Activated CD4-positive, alpha-beta T cell treated with anti-CD3 and anti-CD28 coated beads, Interleukin-2, amount 10 ng/mL, durations not matched to agents 7 days and 5 days (primary cell): ENCODE measurements around the gene FDX2. TPM values are rescaled to one million over a fixed set of nuclear protein-coding genes. Genes with fewer than 3 reads are reported as not detected.
"Not testable (repeated sequence)": the region's sequence is repeated elsewhere in the genome, so short reads cannot be mapped to it uniquely, and the experiment has no call there.

Experiments used
- CTCF ChIA-PET: fragments of 350-600 bp; sonication (Branson Sonifier 250); formaldehyde crosslinking; loops from one replicate; lab custom pipeline; 2021; ENCODE audit warnings: antibody characterized with exemption; lab: Charles Lee
- POLR2A ChIA-PET: fragments of 350-600 bp; sonication (Branson Sonifier 250); formaldehyde crosslinking; loops from one replicate; lab custom pipeline; 2021; ENCODE audit warnings: antibody characterized with exemption; lab: Charles Lee
- DNase-seq: peaks from one replicate; pipeline ENCODE4 v3.0.0-alpha.2; 2020
- H3K27ac Mint-ChIP-seq: one replicate; pipeline ENCODE4 v1.8.0; 2021; ENCODE audit warnings: mild to moderate bottlenecking, moderate library complexity, mixed read lengths
- H3K27me3 Mint-ChIP-seq: one replicate; pipeline ENCODE4 v1.8.0; 2021; ENCODE audit warnings: mixed read lengths
- H3K36me3 Mint-ChIP-seq: one replicate; pipeline ENCODE4 v1.8.0; 2021; ENCODE audit warnings: low read depth, mixed read lengths
- H3K4me1 Mint-ChIP-seq: one replicate; pipeline ENCODE4 v1.8.0; 2021; ENCODE audit warnings: mixed read lengths
- H3K4me3 Mint-ChIP-seq: one replicate; pipeline ENCODE4 v1.8.0; 2021; ENCODE audit warnings: mild to moderate bottlenecking, moderate library complexity, mixed read lengths
- H3K9me3 Mint-ChIP-seq: one replicate; pipeline ENCODE4 v1.8.0; 2021; ENCODE audit warnings: mixed read lengths
- total RNA-seq, 2 experiments: library from RNA; stranded (reverse); gene quantifications; one replicate each; pipeline ENCODE4 v1.2.3, GENCODE V29; 2021

Gene FDX2
- total RNA-seq, 2 experiments from 2014 or later: 5.5 to 9.0 TPM

DNA sequence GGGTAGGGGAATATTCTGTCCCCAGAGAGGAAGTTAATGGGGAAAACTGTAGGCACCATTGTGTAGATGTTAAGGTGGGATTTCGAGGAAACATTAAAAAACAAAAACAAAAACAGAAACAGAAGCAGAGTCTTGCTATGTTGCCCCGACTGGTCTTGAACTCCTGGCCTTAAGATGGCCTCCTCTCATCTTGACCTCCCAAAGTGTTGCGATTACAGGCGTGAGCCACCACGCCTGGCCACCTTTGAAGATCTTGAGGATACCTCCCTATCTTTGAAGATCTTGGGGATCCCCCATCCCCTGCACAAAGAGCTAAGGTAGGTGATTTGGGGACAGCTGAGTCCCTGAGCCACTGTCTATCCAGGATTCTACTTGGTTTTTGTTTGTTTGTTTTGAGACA, 24.2 kb upstream of the FDX2 start:
- no peaks in the 10 kb centered on the region for H3K27me3 Mint-ChIP-seq
- POLR2A ChIA-PET: no interaction called here
- peak overlapping the region; percentile 95 for H3K4me3 Mint-ChIP-seq
- H3K9me3 Mint-ChIP-seq: no peaks in the 10 kb centered on the region
- CTCF ChIA-PET: interaction anchor here (1.1 to 1.2 kb wide), 2 partner anchors 33 to 49 kb away, joined by 3 read pairs; no protein-coding TSS in a partner anchor
- H3K27ac Mint-ChIP-seq: peak overlapping the region; percentile 94
- H3K36me3 Mint-ChIP-seq: peaks cover 15% of the 10 kb centered on the region
- peaks cover 33% of the 10 kb centered on the region for H3K4me1 Mint-ChIP-seq
- no peak for DNase-seq

GRCh38 chr19:10339380-10339960, 23.7 kb upstream of the FDX2 start, which contains the start of gene ICAM3:
Gene ICAM3 (minus strand): TSS chr19:10339624. CDS start chr19:10339614, 10 bp downstream.
- Mint-ChIP-seq H3K4me1 (peaks cover 37% of the 10 kb centered on the region), H3K36me3 (peaks cover 19% of the 10 kb centered on the region), H3K27me3 (no peaks in the 10 kb centered on the region), H3K9me3 (no peaks in the 10 kb centered on the region), H3K4me3 (peak within 1 kb of the TSS; percentile 95), H3K27ac (peak within 1 kb of the TSS; percentile 94)
- peak; percentile 74 for DNase-seq
- ChIA-PET POLR2A (no interaction called here), CTCF (interaction anchor here (1.1 to 1.2 kb wide), 2 partner anchors 34 to 49 kb away, joined by 3 read pairs; no protein-coding TSS in a partner anchor)

DNA sequence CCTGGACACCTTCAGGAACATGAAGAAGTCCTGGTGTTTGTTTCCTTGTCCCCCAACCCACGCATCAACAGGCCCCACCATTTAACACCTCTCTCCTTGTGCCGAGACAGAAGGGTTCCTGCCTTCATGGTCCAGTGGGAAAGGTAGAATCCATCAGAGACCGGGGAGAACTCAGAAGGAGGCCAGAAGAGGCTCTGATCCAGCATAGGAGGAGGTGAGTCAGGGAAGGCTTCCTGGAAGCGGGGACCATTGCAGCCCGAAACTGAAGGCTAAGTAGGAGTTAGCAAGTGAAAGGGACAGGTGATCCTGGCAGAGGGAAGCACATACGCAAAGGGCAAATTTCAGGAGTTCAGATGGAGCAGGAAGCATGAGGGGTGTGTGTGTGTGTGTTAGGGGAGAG, 23.1 kb upstream of the FDX2 start:
- DNase-seq: no peak
- CTCF ChIA-PET: no interaction called here
- POLR2A ChIA-PET: no interaction called here

GRCh38 chr19:10336725-10337124, 20.9 kb upstream of the FDX2 start:
- peaks cover 37% of the 10 kb centered on the region for H3K36me3 Mint-ChIP-seq
- H3K27me3 Mint-ChIP-seq, H3K27ac Mint-ChIP-seq, H3K4me3 Mint-ChIP-seq, POLR2A ChIA-PET, DNase-seq, H3K9me3 Mint-ChIP-seq: not testable (repeated sequence)
- H3K4me1 Mint-ChIP-seq: peaks cover 60% of the 10 kb centered on the region
- CTCF ChIA-PET: interaction anchor here (0.6 to 0.8 kb wide), 2 partner anchors 81 to 178 kb away, joined by 3 read pairs; no protein-coding TSS in a partner anchor

More for the DNA sequence above, 23.1 kb upstream of the FDX2 start:
- H3K9me3 Mint-ChIP-seq: no peaks in the 10 kb centered on the region
- H3K27me3 Mint-ChIP-seq: no peaks in the 10 kb centered on the region
- H3K36me3 Mint-ChIP-seq: peaks cover 24% of the 10 kb centered on the region
- peaks cover 42% of the 10 kb centered on the region for H3K4me1 Mint-ChIP-seq
- peak overlapping the region; percentile 94 for H3K27ac Mint-ChIP-seq
- peak overlapping the region; percentile 95 for H3K4me3 Mint-ChIP-seq

DNA sequence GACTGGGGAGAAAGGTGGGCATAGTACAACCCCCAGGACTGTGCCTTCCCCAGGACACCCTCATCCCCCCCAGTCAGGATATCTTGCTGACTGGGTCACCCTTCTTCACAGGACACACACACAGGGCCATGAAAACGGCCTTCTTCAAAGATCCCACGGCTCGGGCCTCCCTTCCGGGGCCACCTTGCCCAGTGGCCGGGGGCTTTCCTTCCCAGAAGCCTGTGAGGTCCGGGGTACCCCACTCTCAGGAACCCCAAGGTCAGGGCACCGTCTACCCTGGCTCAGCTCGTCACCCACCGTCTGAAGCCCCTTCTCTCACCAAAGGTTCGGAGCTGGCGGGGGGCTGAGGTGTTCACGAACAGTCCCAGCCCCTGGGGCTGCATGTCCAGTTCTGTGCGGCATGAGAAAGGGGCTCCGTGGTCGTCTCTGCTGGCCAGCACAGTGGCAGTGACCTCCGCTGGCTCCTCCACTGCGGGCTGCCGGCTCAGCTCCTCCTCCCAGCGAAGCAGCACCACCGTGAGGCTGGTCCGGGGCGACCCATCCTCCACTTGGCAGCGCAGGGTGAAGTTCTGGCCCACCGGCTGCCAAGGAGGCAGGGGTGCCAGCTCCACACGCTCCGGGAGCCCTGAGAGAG, 19.7 kb upstream of the FDX2 start:
- Mint-ChIP-seq H3K9me3 (no peaks in the 10 kb centered on the region), H3K4me1 (peaks cover 58% of the 10 kb centered on the region), H3K36me3 (peaks cover 37% of the 10 kb centered on the region), H3K27ac (no peak overlapping the region), H3K27me3 (no peaks in the 10 kb centered on the region), H3K4me3 (no peak overlapping the region)
- CTCF ChIA-PET: interaction anchor here (0.8 to 1.1 kb wide), 2 partner anchors 54 to 66 kb away, joined by 3 read pairs; no protein-coding TSS in a partner anchor
- POLR2A ChIA-PET: no interaction called here
- no peak for DNase-seq

GRCh38 chr19:10334588-10335351, 19.0 kb upstream of the FDX2 start:
- H3K27me3 Mint-ChIP-seq: no peaks in the 10 kb centered on the region
- H3K27ac Mint-ChIP-seq: peak overlapping the region; percentile 19
- H3K4me1 Mint-ChIP-seq: peaks cover 54% of the 10 kb centered on the region
- H3K9me3 Mint-ChIP-seq: no peaks in the 10 kb centered on the region
- ChIA-PET CTCF (interaction anchor here (1.0 to 2.1 kb wide), 6 partner anchors 10 to 76 kb away, joined by 3 to 8 read pairs (median 4); no protein-coding TSS in a partner anchor), POLR2A (no interaction called here)
- H3K36me3 Mint-ChIP-seq: peaks cover 41% of the 10 kb centered on the region
- DNase-seq: peak; percentile 39
- peak overlapping the region; percentile 27 for H3K4me3 Mint-ChIP-seq

DNA sequence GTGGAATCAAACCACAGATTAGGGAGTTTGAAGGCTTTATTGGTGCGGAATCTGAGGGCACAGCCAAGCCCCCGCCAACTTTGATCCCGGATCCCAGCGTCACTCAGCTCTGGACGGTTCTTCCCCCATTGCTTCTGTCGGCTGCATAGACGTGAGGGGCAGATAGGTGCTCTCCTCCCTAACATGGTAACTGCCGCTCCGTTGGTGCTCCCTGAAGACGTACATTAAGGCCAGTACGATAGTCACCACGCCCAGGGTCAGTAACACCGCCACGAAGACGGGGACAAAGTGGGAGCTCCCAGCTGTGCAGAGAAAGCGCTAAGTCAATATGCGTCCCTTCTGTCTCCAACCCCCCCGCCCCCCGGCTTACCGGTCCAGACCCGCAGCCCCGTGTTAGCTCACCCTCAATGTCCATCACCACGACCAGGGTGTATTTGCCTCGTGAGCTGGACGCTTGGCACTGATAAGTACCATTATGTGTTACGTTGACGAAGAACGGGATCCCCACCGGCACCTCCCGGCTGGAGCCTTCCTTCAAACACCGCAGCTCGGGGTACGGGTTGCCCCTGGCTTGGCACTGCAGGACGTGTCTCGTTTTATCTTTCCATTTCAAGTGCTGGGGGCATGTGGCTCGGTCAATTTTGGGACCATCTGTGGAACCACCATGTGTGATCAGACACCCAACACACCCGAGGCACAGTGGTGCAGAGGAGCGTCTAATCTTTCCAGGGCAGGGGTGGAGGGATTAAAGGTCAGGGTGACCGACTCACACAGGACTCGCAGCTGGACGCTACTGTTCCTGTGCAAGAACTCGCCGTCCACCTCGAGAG, 18.2 kb upstream of the FDX2 start:
- ChIA-PET POLR2A (no interaction called here), CTCF (interaction anchor here (0.8 to 2.1 kb wide), 9 partner anchors 8 to 75 kb away, joined by 3 to 8 read pairs (median 3); no protein-coding TSS in a partner anchor)
- Mint-ChIP-seq H3K27me3 (no peaks in the 10 kb centered on the region), H3K27ac (peak overlapping the region; percentile 94), H3K9me3 (no peaks in the 10 kb centered on the region), H3K36me3 (peaks cover 43% of the 10 kb centered on the region), H3K4me1 (peaks cover 46% of the 10 kb centered on the region), H3K4me3 (peak overlapping the region; percentile 92)
- no peak for DNase-seq

DNA sequence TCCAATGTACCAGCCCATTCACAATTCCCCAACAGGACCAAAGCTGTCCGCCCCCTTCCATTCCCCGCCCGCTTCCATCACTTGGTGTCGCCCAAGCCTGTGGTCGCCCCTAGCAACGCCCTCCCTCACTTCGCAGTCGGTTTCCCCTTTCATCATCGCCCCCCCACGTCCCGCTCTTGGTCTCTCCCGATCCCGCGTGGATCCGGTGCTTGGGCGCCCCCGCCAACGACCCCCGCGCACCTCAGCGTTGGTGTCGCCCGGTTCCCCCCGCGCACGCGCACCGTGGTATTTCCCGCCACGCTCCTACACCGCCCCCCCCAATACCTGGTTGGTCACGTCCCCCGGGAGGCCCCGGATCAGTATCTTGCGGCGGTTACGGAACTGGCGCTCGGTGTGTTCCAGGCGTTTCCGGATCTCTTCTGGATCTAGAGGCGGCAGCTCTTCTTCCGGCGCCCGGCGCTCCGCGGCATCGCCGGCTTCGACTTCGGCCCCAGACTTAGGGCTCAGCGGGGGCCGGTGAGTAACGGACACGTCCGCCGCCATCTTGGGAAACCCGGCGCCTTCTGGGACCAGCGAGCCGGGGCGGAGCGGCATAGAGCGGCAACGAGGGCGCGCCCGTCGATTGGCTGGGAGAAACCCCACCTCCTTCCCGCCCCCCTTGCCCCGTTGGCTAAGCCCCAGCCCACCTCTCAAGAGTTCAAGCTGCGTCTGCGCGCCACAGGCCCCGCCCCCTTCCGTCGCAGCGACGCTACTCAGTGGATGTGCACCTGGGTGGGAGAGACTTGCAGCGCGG, 17.3 kb upstream of the FDX2 start, which contains the start of gene RAVER1:
RAVER1 (minus strand) TSS at position 565 of the 793 bp plus-strand sequence; CDS start at position 543, 22 bp downstream.
- POLR2A ChIA-PET: interaction anchor here (0.6 kb wide), 1 partner anchor 47 kb away, joined by 3 read pairs; no protein-coding TSS in a partner anchor
- Mint-ChIP-seq H3K4me3 (peak within 1 kb of the TSS; percentile 92), H3K27me3 (no peaks in the 10 kb centered on the region), H3K27ac (peak within 1 kb of the TSS; percentile 94), H3K4me1 (peaks cover 38% of the 10 kb centered on the region), H3K9me3 (no peaks in the 10 kb centered on the region), H3K36me3 (peaks cover 36% of the 10 kb centered on the region)
- CTCF ChIA-PET: interaction anchor here (0.8 to 2.1 kb wide), 10 partner anchors 9 to 366 kb away, joined by 3 to 8 read pairs (median 3); no protein-coding TSS in a partner anchor
- DNase-seq: peak; percentile 98

- H3K4me3 Mint-ChIP-seq: peak overlapping the region; percentile 92
- H3K4me1 Mint-ChIP-seq: peaks cover 37% of the 10 kb centered on the region
- no peaks in the 10 kb centered on the region for H3K27me3 Mint-ChIP-seq
- peak overlapping the region; percentile 94 for H3K27ac Mint-ChIP-seq
- peaks cover 43% of the 10 kb centered on the region for H3K36me3 Mint-ChIP-seq
- H3K9me3 Mint-ChIP-seq: no peaks in the 10 kb centered on the region
- POLR2A ChIA-PET: interaction anchor here (0.6 kb wide), 1 partner anchor 48 kb away, joined by 3 read pairs; no protein-coding TSS in a partner anchor
- no peak for DNase-seq
- CTCF ChIA-PET: interaction anchor here (1.0 to 2.1 kb wide), 2 partner anchors 56 to 367 kb away, joined by 3 to 6 read pairs; no protein-coding TSS in a partner anchor
These were observed 16.5 kb upstream of the FDX2 start for GRCh38 chr19:10332158-10332964.

- H3K27ac Mint-ChIP-seq: no peak overlapping the region
- H3K36me3 Mint-ChIP-seq: peaks cover 36% of the 10 kb centered on the region
- no peak overlapping the region for H3K4me3 Mint-ChIP-seq
- H3K27me3 Mint-ChIP-seq: no peaks in the 10 kb centered on the region
- CTCF ChIA-PET: interaction anchor here (0.7 to 0.9 kb wide), 2 partner anchors 12 to 65 kb away, joined by 3 to 4 read pairs; no protein-coding TSS in a partner anchor
- no peaks in the 10 kb centered on the region for H3K9me3 Mint-ChIP-seq
- DNase-seq: no peak
- POLR2A ChIA-PET: no interaction called here
- peaks cover 26% of the 10 kb centered on the region for H3K4me1 Mint-ChIP-seq
These were observed 13.7 kb upstream of the FDX2 start for GRCh38 chr19:10329555-10329954.
